ENCODE data around the gene ACSL1.

GRCh38 chr4:184843984-184844554 is 18.3 kb upstream of the ACSL1 start:
- TF ChIP-seq, protein P1, sequence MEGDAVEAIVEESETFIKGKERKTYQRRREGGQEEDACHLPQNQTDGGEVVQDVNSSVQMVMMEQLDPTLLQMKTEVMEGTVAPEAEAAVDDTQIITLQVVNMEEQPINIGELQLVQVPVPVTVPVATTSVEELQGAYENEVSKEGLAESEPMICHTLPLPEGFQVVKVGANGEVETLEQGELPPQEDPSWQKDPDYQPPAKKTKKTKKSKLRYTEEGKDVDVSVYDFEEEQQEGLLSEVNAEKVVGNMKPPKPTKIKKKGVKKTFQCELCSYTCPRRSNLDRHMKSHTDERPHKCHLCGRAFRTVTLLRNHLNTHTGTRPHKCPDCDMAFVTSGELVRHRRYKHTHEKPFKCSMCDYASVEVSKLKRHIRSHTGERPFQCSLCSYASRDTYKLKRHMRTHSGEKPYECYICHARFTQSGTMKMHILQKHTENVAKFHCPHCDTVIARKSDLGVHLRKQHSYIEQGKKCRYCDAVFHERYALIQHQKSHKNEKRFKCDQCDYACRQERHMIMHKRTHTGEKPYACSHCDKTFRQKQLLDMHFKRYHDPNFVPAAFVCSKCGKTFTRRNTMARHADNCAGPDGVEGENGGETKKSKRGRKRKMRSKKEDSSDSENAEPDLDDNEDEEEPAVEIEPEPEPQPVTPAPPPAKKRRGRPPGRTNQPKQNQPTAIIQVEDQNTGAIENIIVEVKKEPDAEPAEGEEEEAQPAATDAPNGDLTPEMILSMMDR (IDR thresholded peaks at IDR 0.05): no peak
- TF ChIP-seq, protein P2, sequence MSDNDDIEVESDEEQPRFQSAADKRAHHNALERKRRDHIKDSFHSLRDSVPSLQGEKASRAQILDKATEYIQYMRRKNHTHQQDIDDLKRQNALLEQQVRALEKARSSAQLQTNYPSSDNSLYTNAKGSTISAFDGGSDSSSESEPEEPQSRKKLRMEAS (IDR thresholded peaks at IDR 0.05): no peak
- TF ChIP-seq POLR2A (IDR thresholded peaks at IDR 0.05; ENCODE audit: low read length) (no peak), CEBPB (IDR thresholded peaks at IDR 0.05) (no peak), RAD21 (conservative IDR thresholded peaks at IDR 0.05 in 1 of 2, IDR thresholded peaks at IDR 0.05 in 1 of 2) (no peak), JUN (IDR thresholded peaks at IDR 0.05) (no peak), CHD2 (IDR thresholded peaks at IDR 0.05; ENCODE audit: low read length, partially characterized antibody) (no peak), MYC (IDR thresholded peaks at IDR 0.05; ENCODE audit: borderline replicate concordance, low read length) (no peak), CHD4 (IDR thresholded peaks at IDR 0.05; ENCODE audit: borderline replicate concordance) (no peak), HOXA7 (CRISPR knock-in tag; IDR thresholded peaks at IDR 0.05) (no peak), TP53 (CRISPR knock-in tag; IDR thresholded peaks at IDR 0.05) (no peak), CBX8 (IDR thresholded peaks at IDR 0.05) (no peak), EP300 (IDR thresholded peaks at IDR 0.05) (no peak)
- TF ChIP-seq, protein P3, sequence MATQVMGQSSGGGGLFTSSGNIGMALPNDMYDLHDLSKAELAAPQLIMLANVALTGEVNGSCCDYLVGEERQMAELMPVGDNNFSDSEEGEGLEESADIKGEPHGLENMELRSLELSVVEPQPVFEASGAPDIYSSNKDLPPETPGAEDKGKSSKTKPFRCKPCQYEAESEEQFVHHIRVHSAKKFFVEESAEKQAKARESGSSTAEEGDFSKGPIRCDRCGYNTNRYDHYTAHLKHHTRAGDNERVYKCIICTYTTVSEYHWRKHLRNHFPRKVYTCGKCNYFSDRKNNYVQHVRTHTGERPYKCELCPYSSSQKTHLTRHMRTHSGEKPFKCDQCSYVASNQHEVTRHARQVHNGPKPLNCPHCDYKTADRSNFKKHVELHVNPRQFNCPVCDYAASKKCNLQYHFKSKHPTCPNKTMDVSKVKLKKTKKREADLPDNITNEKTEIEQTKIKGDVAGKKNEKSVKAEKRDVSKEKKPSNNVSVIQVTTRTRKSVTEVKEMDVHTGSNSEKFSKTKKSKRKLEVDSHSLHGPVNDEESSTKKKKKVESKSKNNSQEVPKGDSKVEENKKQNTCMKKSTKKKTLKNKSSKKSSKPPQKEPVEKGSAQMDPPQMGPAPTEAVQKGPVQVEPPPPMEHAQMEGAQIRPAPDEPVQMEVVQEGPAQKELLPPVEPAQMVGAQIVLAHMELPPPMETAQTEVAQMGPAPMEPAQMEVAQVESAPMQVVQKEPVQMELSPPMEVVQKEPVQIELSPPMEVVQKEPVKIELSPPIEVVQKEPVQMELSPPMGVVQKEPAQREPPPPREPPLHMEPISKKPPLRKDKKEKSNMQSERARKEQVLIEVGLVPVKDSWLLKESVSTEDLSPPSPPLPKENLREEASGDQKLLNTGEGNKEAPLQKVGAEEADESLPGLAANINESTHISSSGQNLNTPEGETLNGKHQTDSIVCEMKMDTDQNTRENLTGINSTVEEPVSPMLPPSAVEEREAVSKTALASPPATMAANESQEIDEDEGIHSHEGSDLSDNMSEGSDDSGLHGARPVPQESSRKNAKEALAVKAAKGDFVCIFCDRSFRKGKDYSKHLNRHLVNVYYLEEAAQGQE (IDR thresholded peaks at IDR 0.05): no peak

Data from A549 (cell line).